ENCODE data around the gene COX6A1. TPM values are rescaled to one million over a fixed set of nuclear protein-coding genes. Genes with fewer than 3 reads are reported as not detected.

The COX6A1 gene
- total and polyA plus RNA-seq, 12 donors = 101 to 859 (median 160) TPM

DNA sequence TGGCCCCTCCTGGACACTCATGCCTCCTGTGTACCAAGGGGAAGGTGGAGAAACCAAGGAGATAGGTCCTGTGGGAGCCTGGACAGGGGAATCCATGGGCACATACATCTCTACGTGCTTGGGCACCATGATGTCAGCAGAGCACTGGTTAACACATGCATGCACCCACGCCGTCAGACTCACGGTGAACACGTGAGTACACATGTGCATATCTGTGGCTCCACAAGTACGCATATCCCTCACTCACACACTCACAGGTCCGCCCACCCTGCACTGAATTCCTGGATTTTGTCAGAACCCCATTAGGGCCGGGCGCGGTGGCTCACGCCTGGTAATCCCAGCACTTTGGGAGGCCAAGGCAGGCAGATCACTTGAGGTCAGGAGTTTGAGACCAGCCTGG is 29.1 kb upstream of the COX6A1 start:
- ATAC-seq (peak in 1 of 8 donors; percentile 13), DNase-seq (no peak)
- intact Hi-C loops (cut with DNase I) = no loop called here
- no peaks in the 10 kb centered on the region for H3K36me3 ChIP-seq
- H3K27ac ChIP-seq = no peak overlapping the region
- peaks cover 0 to 6% (median 0%) of the 10 kb centered on the region in 9 donors for H3K4me1 ChIP-seq
- H3K27me3 ChIP-seq = peaks cover 0 to 1% (median 0%) of the 10 kb centered on the region in 7 donors
- WGBS, 2 donors = 93 to 96% methylated on average over 11 of the region's 11 CpGs
- no peak overlapping the region for H3K4me3 ChIP-seq
- TF ChIP-seq, protein P1, sequence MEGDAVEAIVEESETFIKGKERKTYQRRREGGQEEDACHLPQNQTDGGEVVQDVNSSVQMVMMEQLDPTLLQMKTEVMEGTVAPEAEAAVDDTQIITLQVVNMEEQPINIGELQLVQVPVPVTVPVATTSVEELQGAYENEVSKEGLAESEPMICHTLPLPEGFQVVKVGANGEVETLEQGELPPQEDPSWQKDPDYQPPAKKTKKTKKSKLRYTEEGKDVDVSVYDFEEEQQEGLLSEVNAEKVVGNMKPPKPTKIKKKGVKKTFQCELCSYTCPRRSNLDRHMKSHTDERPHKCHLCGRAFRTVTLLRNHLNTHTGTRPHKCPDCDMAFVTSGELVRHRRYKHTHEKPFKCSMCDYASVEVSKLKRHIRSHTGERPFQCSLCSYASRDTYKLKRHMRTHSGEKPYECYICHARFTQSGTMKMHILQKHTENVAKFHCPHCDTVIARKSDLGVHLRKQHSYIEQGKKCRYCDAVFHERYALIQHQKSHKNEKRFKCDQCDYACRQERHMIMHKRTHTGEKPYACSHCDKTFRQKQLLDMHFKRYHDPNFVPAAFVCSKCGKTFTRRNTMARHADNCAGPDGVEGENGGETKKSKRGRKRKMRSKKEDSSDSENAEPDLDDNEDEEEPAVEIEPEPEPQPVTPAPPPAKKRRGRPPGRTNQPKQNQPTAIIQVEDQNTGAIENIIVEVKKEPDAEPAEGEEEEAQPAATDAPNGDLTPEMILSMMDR (IDR thresholded peaks at IDR 0.05) = no peak
- no peaks in the 10 kb centered on the region for H3K9me3 ChIP-seq

DNA sequence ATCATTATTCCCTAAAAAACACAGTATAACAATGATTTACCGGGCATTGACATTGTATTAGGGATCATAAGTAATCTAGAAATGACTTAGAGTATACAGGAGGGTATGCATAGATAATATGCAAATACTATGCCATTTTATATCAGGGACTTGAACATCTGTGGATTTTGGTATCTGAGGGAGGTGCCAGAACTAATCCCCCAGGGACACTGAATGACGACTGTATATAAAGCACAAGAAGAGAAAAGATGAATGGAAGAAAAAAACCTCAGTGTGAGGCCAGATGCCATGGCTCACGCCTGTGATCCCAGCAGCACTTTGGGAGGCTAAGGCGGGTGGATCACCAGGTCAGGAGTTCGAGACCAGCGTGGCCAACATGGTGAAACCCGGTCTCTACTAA is 25.5 kb upstream of the COX6A1 start:
- H3K9me3 ChIP-seq = no peaks in the 10 kb centered on the region
- no peak overlapping the region for H3K27ac ChIP-seq
- peaks cover 0 to 4% (median 0%) of the 10 kb centered on the region in 7 donors for H3K27me3 ChIP-seq
- TF ChIP-seq, protein P1 (IDR thresholded peaks at IDR 0.05) = no peak
- H3K4me1 ChIP-seq = peaks cover 0 to 9% (median 0%) of the 10 kb centered on the region in 9 donors
- 76 to 81% methylated on average over 7 of the region's 7 CpGs for WGBS, 2 donors
- DNase-seq = no peak
- intact Hi-C loops (cut with DNase I) = loop anchor here in 1 of 10 donors (10.0 kb wide), 1 partner anchor 48 kb away; the partner anchor contains the start of gene MSI1
- ATAC-seq = no peak
- H3K4me3 ChIP-seq = no peak overlapping the region
- no peaks in the 10 kb centered on the region for H3K36me3 ChIP-seq

DNA sequence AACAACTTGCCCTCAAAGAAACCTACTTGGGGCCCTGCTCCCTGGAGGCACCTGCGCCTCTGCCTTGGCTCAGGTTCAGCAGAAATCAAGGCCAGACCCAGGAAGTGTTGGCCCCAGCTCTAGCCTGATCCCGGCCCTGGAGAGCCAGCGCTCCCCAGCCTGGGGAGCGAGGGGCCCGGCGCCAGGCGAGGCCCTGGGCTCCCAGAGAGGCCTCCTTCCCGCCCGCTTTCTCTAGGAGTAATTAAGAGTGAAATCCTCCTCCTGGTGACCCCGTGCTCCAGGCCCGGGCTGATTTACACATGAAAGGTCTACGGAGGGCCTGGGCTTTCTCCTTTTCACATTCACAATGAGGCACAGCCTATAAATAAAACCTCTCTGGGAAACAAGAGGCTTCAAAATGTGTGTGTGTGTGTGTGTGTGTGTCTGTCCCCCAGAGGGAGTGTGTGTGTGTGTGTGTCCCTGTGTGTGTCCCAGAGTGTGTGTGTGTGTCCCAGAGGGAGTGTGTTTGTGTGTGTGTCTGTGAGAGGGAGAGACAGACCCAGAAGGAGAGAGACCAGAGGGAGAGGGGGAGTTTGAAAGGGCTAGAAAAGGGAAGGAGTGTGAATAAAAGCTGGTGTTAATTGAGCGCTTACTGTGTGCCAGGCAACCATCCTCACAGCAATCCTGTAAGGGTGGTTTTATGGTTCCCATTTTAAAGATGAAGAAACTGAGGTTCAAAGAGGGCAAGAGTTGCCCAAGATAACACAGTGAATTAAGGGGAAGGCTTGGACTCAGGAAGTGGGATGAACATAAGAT is 23.8 kb upstream of the COX6A1 start:
- no peak overlapping the region for H3K4me3 ChIP-seq
- WGBS, 2 donors = 24 to 27% methylated on average over 13 of the region's 13 CpGs
- H3K4me1 ChIP-seq = peaks cover 0 to 9% (median 0%) of the 10 kb centered on the region in 9 donors
- peak overlapping the region; percentile 63 to 88 (median 79) for H3K27ac ChIP-seq
- DNase-seq (peak; percentile 13 to 37), ATAC-seq (peak; percentile 34 to 93 (median 88))
- TF ChIP-seq, protein P1 (IDR thresholded peaks at IDR 0.05) = no peak
- no peaks in the 10 kb centered on the region for H3K9me3 ChIP-seq
- intact Hi-C loops (cut with DNase I) = loop anchor here in 1 of 10 donors (10.0 kb wide), 1 partner anchor 49 kb away; the partner anchor contains the start of gene MSI1
- H3K36me3 ChIP-seq = no peaks in the 10 kb centered on the region
- peaks cover 0 to 4% (median 0%) of the 10 kb centered on the region in 7 donors for H3K27me3 ChIP-seq

DNA sequence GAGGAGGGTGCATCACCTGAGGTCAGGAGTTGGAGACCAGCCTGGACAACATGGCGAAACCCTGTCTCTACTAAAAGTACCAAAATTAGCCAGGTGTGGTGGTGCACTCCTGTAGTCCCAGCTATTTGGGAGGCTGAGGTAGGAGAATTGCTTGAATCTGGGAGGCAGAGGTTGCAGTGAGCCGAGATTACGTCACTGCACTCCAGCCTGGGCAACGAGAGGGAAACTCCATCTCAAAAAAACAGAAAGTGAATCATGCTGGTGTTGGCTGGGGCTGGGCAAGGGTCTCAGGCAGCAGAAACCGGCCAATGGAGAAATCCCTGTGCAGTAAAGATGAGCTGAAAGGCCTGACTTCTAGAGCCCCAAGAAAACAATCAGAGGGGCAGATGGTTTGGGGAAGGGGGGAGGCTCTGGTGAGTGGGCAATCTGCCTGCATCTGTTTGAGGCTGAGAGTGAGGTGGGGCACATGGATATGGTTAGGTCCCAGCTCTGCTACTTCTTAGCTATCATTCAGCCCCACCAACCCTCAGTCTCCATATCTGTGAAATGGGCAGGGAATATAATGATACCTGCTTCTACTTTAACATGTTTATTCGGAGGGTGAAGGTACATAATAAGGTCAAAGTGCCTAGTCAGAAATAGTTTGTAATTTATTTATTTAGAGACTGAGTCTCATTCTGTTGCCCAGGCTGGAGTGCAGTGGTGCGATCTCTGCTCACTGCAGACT is 21.3 kb upstream of the COX6A1 start:
- Histone ChIP-seq H3K27me3 (peaks cover 0 to 4% (median 0%) of the 10 kb centered on the region in 7 donors), H3K9me3 (no peaks in the 10 kb centered on the region), H3K4me3 (no peak overlapping the region), H3K4me1 (peaks cover 0 to 9% (median 0%) of the 10 kb centered on the region in 9 donors), H3K36me3 (no peaks in the 10 kb centered on the region), H3K27ac (no peak overlapping the region)
- no peak for ATAC-seq
- DNase-seq = no peak
- intact Hi-C loops (cut with DNase I) = loop anchor here in 2 of 10 donors (5.0 to 10.0 kb wide), 2 partner anchors 44 to 52 kb away; partner anchors contain the start of gene MSI1 (in 1 of the 2)
- TF ChIP-seq, protein P1 (IDR thresholded peaks at IDR 0.05) = no peak
- WGBS, 2 donors = 85 to 87% methylated on average over 7 of the region's 7 CpGs
